Muscle layer of colon (tissue), 2 donors: Measurements from ENCODE around the gene PTPRD.

Experiments
- H3K27ac ChIP-seq: one replicate; pipeline ENCODE4 v1.7.0; 2013; ENCODE audit warnings: low read depth, mild to moderate bottlenecking, low read length, moderate library complexity
- H3K27me3 ChIP-seq, 2 donors: one replicate each; pipeline ENCODE4 v1.7.0; 2013; ENCODE audit warnings: low read length in 2 of 2, mild to moderate bottlenecking in 2 of 2; ENCODE audit not compliant: insufficient read depth in 2 of 2, control insufficient read depth in 1 of 2
- H3K36me3 ChIP-seq: one replicate; pipeline ENCODE4 v1.7.0; 2013; ENCODE audit warnings: mild to moderate bottlenecking, low read length; ENCODE audit not compliant: insufficient read depth
- H3K4me1 ChIP-seq: one replicate; pipeline ENCODE4 v1.7.0; 2013; ENCODE audit warnings: mild to moderate bottlenecking, low read length; ENCODE audit not compliant: insufficient read depth
- H3K4me3 ChIP-seq, 2 donors: one replicate each; pipeline ENCODE4 v1.7.0; 2013; ENCODE audit warnings: low read length in 2 of 2, low read depth in 1 of 2, mild to moderate bottlenecking in 1 of 2, moderate library complexity in 1 of 2
- H3K9ac ChIP-seq: one replicate; pipeline ENCODE4 v1.7.0; 2013; ENCODE audit warnings: low read length
- H3K9me3 ChIP-seq: one replicate; pipeline ENCODE4 v1.7.0; 2013; ENCODE audit warnings: mild to moderate bottlenecking, low read length
- donor health status: abdominal sarcoma.
- donor health status: Adenocarcinoma of cecum.

Gene PTPRD

GRCh38 chr9:10237584-10237983 lies 375.2 kb downstream of the PTPRD start:
- Histone ChIP-seq H3K9ac (no peak overlapping the region), H3K27me3 (no peaks in the 10 kb centered on the region), H3K4me3 (no peak overlapping the region), H3K4me1 (no peaks in the 10 kb centered on the region), H3K36me3 (no peaks in the 10 kb centered on the region), H3K27ac (no peak overlapping the region), H3K9me3 (no peaks in the 10 kb centered on the region)

GRCh38 chr9:10236161-10236560 lies 376.6 kb downstream of the PTPRD start:
- H3K27ac ChIP-seq: no peak overlapping the region
- no peaks in the 10 kb centered on the region for H3K9me3 ChIP-seq

GRCh38 chr9:10235376-10235775 lies 377.4 kb downstream of the PTPRD start:
- Histone ChIP-seq H3K9ac (no peak overlapping the region), H3K27ac (no peak overlapping the region), H3K4me1 (no peaks in the 10 kb centered on the region), H3K27me3 (no peaks in the 10 kb centered on the region), H3K4me3 (no peak overlapping the region), H3K9me3 (no peaks in the 10 kb centered on the region), H3K36me3 (no peaks in the 10 kb centered on the region)

More at GRCh38 chr9:10236161-10236560, 376.6 kb downstream of the PTPRD start:
- Histone ChIP-seq H3K27me3 (no peaks in the 10 kb centered on the region), H3K9ac (no peak overlapping the region), H3K4me1 (no peaks in the 10 kb centered on the region), H3K4me3 (no peak overlapping the region), H3K36me3 (no peaks in the 10 kb centered on the region)

- H3K27me3 ChIP-seq: no peaks in the 10 kb centered on the region
- H3K4me1 ChIP-seq: no peaks in the 10 kb centered on the region
- no peak overlapping the region for H3K9ac ChIP-seq
- H3K4me3 ChIP-seq: no peak overlapping the region
- H3K27ac ChIP-seq: no peak overlapping the region
- H3K9me3 ChIP-seq: no peaks in the 10 kb centered on the region
- no peaks in the 10 kb centered on the region for H3K36me3 ChIP-seq
Observed at GRCh38 chr9:10232352-10232930, 380.4 kb downstream of the PTPRD start.

GRCh38 chr9:10230512-10230911 lies 382.3 kb downstream of the PTPRD start:
- H3K4me3 ChIP-seq: no peak overlapping the region
- H3K27me3 ChIP-seq: no peaks in the 10 kb centered on the region
- no peaks in the 10 kb centered on the region for H3K4me1 ChIP-seq
- H3K27ac ChIP-seq: no peak overlapping the region
- no peaks in the 10 kb centered on the region for H3K36me3 ChIP-seq
- H3K9me3 ChIP-seq: no peaks in the 10 kb centered on the region
- H3K9ac ChIP-seq: no peak overlapping the region

GRCh38 chr9:10228082-10228481 lies 384.7 kb downstream of the PTPRD start:
- Histone ChIP-seq H3K36me3 (no peaks in the 10 kb centered on the region), H3K27me3 (no peaks in the 10 kb centered on the region), H3K9ac (no peak overlapping the region), H3K27ac (no peak overlapping the region), H3K4me3 (no peak overlapping the region), H3K4me1 (no peaks in the 10 kb centered on the region), H3K9me3 (no peaks in the 10 kb centered on the region)

GRCh38 chr9:10226996-10227395 lies 385.8 kb downstream of the PTPRD start:
- no peaks in the 10 kb centered on the region for H3K9me3 ChIP-seq
- H3K4me3 ChIP-seq: no peak overlapping the region
- no peaks in the 10 kb centered on the region for H3K36me3 ChIP-seq
- H3K4me1 ChIP-seq: no peaks in the 10 kb centered on the region
- H3K27me3 ChIP-seq: no peaks in the 10 kb centered on the region
- H3K9ac ChIP-seq: no peak overlapping the region
- no peak overlapping the region for H3K27ac ChIP-seq

- Histone ChIP-seq H3K27me3 (no peaks in the 10 kb centered on the region), H3K27ac (no peak overlapping the region), H3K9ac (no peak overlapping the region), H3K4me1 (no peaks in the 10 kb centered on the region), H3K36me3 (no peaks in the 10 kb centered on the region), H3K4me3 (no peak overlapping the region), H3K9me3 (no peaks in the 10 kb centered on the region)
Observed at GRCh38 chr9:10212702-10213101, 400.1 kb downstream of the PTPRD start.

- Histone ChIP-seq H3K4me1 (no peaks in the 10 kb centered on the region), H3K9me3 (no peaks in the 10 kb centered on the region), H3K9ac (no peak overlapping the region), H3K4me3 (peak overlapping the region in 1 of 2 donors; percentile 42), H3K36me3 (no peaks in the 10 kb centered on the region), H3K27ac (no peak overlapping the region), H3K27me3 (no peaks in the 10 kb centered on the region)
Observed at GRCh38 chr9:10208691-10209069, 404.1 kb downstream of the PTPRD start.

- Histone ChIP-seq H3K27me3 (no peaks in the 10 kb centered on the region), H3K27ac (no peak overlapping the region), H3K36me3 (no peaks in the 10 kb centered on the region), H3K4me3 (no peak overlapping the region), H3K9me3 (no peaks in the 10 kb centered on the region), H3K9ac (no peak overlapping the region), H3K4me1 (no peaks in the 10 kb centered on the region)
Observed at GRCh38 chr9:10204276-10204675, 408.5 kb downstream of the PTPRD start.

GRCh38 chr9:10173561-10173960 lies 439.2 kb downstream of the PTPRD start:
- Histone ChIP-seq H3K9me3 (no peaks in the 10 kb centered on the region), H3K4me3 (no peak overlapping the region), H3K9ac (no peak overlapping the region), H3K27ac (no peak overlapping the region), H3K27me3 (no peaks in the 10 kb centered on the region), H3K4me1 (no peaks in the 10 kb centered on the region), H3K36me3 (no peaks in the 10 kb centered on the region)

- Histone ChIP-seq H3K4me3 (no peak overlapping the region), H3K27ac (no peak overlapping the region), H3K9me3 (no peaks in the 10 kb centered on the region), H3K36me3 (no peaks in the 10 kb centered on the region), H3K27me3 (no peaks in the 10 kb centered on the region), H3K9ac (no peak overlapping the region), H3K4me1 (no peaks in the 10 kb centered on the region)
Observed at GRCh38 chr9:10172476-10172875, 440.3 kb downstream of the PTPRD start.
